Activated naive CD8-positive, alpha-beta T cell treated with anti-CD3 and anti-CD28 coated beads, Interleukin-2, amount 50 U/mL, for 16 hours (primary cell): ENCODE measurements around the gene STRBP.
"Not testable (repeated sequence)": the region's sequence is repeated elsewhere in the genome, so short reads cannot be mapped to it uniquely, and the experiment has no call there.

Experiments used
- DNase-seq: peaks from one replicate; pipeline ENCODE4 v3.0.0-alpha.2; 2020; ENCODE audit warnings: low read depth, low spot score

The STRBP gene

GRCh38 chr9:123283048-123283408, 14.6 kb upstream of the STRBP start:
- no peak for DNase-seq

- no peak for DNase-seq
Measured at GRCh38 chr9:123282362-123283047, 14.1 kb upstream of the STRBP start.

- no peak for DNase-seq
Measured at GRCh38 chr9:123281659-123282350, 13.4 kb upstream of the STRBP start.

- DNase-seq: not testable (repeated sequence)
Measured at GRCh38 chr9:123278879-123279493, 10.6 kb upstream of the STRBP start.

DNA sequence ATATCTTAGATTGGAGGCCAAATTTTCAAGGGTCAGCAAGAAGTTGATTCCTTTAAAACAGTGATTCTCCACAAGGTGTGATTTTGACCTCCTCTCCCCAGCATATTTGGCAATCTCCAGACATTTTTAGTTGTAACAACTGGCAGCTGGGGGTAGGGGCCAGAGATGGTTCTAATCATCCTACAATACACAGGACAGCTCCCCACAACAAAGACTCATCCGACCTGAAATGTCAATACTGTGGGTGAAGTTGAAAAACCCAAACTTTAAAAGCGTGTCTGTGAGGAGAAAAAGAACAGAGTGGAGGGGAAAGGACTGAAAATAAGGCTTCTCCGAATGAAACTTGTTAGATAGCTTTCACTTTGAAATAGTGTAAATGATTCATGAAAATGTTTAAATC, 10.0 kb upstream of the STRBP start:
- no peak for DNase-seq

- no peak for DNase-seq
Measured at GRCh38 chr9:123276551-123276950, 8.2 kb upstream of the STRBP start.

DNA sequence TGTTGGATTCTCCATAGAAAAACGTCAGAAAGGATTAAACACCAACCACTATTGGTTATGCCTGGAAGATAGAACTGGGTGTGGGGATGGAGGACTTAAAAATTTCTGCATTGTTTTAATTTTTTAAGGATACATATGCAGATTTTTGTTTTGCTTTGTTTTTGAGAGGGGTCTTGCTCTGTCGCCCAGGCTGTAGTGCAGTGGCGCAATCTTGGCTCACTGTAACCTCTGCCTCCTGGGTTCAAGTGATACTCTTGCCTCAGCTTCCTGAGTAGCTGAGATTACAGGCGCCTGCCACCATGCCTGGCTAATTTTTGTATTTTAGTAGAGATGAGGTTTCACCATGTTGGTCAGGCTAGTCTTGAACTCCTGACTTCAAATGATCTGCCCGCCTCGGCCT, 2.7 kb upstream of the STRBP start:
- DNase-seq: not testable (repeated sequence)

- no peak for DNase-seq
Measured at GRCh38 chr9:123269281-123269680, 895 bp upstream of the STRBP start.

- no peak for DNase-seq
Measured at GRCh38 chr9:123268199-123268464, 254 bp downstream of the STRBP start.

- DNase-seq: no peak
Measured at GRCh38 chr9:123267481-123268198, 746 bp downstream of the STRBP start.

GRCh38 chr9:123266655-123267399, 1.6 kb downstream of the STRBP start:
- DNase-seq: no peak

DNA sequence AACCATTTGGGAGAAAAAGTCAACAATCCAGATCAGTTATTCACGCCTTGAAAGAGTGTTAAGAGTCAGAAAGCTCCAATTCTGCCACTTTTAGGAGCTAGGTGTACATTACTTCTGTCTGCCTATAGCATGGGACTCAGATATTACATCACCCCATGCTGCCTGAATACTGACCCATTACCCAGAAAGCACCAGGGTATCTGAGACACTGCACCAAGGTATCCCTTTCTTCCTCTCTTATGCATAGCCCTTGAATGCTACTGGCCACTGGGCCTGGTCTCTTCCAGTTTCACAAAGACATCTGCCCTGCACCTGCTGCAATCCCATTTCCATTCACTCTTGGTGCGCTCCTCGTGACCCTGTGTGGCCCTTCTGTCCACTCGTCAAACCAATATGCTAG, 2.6 kb downstream of the STRBP start:
- DNase-seq: no peak

- DNase-seq: no peak
Measured at GRCh38 chr9:123263227-123263626, 5.2 kb downstream of the STRBP start.

DNA sequence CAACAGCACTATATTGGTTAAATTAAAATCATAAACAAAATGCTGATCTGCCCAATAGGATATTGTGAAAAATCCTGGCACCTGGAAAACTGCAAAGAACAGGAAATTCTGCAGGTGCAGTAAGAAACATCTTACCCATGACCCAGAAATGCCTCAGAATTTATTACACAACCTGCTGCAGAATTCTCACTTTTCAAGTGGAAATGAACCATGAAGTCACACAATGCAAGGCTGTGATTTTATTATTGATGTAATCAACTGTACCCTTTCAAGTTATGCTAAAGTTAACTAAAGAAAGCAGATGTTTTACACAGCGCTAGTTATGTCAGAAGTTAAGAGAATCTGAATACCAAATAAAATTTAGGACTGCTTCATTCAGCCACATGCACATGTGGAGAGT, 6.0 kb downstream of the STRBP start:
- no peak for DNase-seq

DNA sequence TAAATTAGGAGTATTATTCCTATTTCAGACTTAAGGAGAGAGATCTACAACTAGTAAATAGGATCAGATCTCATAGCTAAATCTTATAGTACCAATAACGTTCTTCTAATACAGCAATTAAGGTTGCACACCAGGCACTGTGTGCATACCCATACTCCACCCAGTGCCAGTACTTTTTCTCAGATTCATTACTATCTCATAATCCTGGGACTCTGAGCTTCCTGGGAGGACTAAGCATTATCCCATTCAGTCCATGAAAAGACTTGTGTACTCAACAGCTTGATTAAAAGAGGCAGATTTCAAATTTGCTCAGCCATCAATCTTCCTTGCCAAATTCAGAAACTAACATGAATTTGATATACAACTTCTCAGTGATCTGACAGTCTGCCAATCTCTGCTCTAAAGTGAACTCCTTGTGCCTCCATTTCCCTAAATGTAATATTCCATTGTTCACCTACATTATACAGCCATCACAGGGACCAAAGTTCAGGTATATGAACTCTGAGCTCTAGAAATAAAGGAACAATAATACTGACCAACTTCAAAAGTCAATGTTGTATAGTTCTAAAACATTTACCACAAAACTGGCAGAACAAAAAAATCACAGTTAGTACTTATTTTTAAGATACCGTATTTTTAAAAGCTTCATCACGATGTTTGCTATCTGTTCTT, 7.2 kb downstream of the STRBP start:
- no peak for DNase-seq

- DNase-seq: no peak
Measured at GRCh38 chr9:123260340-123260739, 8.0 kb downstream of the STRBP start.

- no peak for DNase-seq
Measured at GRCh38 chr9:123257276-123257675, 11.1 kb downstream of the STRBP start.

GRCh38 chr9:123255718-123256117, 12.7 kb downstream of the STRBP start:
- DNase-seq: no peak

- no peak for DNase-seq
Measured at GRCh38 chr9:123253204-123253603, 15.2 kb downstream of the STRBP start.

DNA sequence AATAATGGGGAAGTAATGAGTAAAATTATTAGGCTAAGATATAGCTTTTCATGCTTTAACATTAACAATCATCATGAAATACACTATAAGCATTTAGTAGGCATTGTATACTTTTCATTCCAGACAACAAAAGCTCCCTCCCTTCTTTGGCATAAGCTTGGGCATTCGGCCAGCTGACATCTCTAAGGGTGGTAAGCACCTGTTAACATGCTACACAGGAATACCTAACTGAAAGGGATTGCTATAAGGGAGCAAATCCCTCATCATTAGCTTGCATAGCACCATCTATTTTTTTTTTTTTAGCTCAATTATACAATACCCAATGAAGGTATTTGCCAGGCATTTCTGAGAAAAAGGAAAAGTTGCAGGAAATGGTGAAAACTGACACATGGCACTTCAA, 16.6 kb downstream of the STRBP start:
- DNase-seq: no peak

GRCh38 chr9:123251324-123251723, 17.1 kb downstream of the STRBP start:
- no peak for DNase-seq
